ENCODE results near the gene DNAJC6.

DNA sequence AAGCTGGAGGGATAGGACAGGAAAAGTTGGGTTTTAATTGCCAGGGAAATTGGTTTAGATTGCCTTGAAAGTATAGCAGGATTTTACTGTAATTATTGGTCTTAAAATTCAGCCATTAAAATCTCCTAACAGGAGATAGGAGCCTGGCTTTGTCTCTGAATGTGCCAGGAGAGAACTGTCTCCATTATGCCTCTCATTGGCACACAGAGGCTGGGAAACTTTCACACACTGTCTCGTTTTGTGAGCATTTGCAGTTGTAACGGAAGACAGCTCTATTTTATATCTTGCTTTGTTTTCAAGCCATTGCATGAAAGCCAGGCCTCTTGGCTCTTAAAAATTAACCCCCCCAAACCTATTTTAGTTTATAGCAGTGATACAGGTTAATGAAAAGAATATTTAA, 12.5 kb downstream of the DNAJC6 start:
- TF ChIP-seq TAF1 (IDR thresholded peaks at IDR 0.05; ENCODE audit: low read depth, low read length): no peak
- no peak for TF ChIP-seq POLR2A (IDR thresholded peaks at IDR 0.05; ENCODE audit: low read depth, low read length)
- no peak for TF ChIP-seq POLR2AphosphoS5 (IDR thresholded peaks at IDR 0.05; ENCODE audit: low read depth, low read length)
- TF ChIP-seq SPI1 (IDR thresholded peaks at IDR 0.05; ENCODE audit: low read depth, low read length): no peak
